HUDEP-2 (cell line): ENCODE data around the gene PEX26.
"Not testable (repeated sequence)": the region's sequence is repeated elsewhere in the genome, so short reads cannot be mapped to it uniquely, and the experiment has no call there.

Source experiments
- DNase-seq, 76 experiments: peaks; one replicate each; lab custom pipeline; 2025; ENCODE audit not compliant: unreplicated experiment in 76 of 76; lab: John Stamatoyannopoulos, UW

PEX26 gene

GRCh38 chr22:18070556-18071306, 7.1 kb upstream of the PEX26 start:
- DNase-seq, result no peak

GRCh38 chr22:18071307-18071967, 6.4 kb upstream of the PEX26 start:
- DNase-seq, result not testable (repeated sequence)

DNA sequence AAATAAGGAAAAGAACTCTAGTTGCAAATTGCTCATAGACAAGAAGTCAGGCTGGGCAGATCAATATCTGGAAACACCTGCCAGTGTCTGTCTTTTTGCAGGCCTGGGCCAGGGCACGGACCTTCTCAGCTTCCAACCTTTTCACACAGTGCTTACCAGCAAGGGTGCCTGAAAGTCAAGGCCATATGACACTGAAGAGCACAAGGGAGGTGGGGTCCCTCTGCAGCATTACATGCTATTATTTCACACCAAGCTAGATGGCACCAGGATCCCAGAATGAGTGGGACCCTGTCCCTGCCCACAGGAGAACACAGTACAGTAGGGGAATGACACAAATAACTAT, 5.9 kb upstream of the PEX26 start:
- DNase-seq, result no peak

GRCh38 chr22:18073467-18073866, 4.3 kb upstream of the PEX26 start:
- no peak for DNase-seq

DNA sequence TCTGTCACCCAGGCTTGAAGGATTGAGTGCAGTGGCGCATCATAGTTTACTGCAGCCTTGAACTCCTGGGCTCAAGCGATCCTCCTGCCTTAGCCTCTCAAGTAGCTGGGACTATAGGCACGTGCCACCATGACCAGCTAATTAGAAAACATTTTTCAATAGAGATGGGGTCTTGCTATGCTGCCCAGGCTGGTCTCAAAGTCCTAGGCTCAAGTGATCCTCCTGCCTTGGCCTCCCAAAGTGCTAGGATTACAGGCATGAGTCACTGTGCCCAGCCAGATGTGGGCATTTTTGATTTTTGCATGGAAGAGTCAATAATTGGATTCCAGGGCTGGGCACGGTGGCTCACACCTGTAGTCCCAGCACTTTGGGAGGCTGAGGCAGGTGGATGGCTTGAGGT, 3.9 kb upstream of the PEX26 start:
- DNase-seq, result not testable (repeated sequence)

DNA sequence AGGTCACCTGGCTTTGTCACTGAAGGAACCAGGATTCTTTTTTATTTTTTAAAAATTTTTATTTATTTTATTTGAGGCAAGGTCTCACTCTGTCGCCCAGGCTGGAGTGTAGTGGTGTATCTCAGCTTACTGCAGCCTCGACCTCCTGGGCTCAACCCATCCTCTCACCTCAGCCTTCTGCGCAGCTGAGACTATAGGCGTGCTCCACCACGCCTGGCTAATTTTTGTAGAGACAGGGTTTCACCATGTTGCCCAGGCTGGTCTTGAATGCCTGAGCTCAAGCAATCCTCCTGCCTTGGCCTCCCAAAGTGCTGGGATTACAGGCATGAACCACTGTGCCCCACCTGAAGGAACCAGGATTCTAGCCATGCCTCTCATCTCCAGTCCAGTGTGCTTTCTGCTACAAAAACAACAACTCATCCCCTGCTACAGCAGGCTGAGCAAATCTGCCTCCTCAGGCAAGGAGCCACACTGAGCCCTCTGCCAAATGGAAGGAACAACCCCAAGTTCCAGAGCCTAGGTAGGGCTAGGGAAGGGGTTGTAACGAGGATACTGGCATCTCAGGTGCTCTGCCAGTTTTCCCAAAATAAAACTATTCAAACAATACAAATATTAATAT, 2.6 kb upstream of the PEX26 start:
- DNase-seq, result no peak

DNA sequence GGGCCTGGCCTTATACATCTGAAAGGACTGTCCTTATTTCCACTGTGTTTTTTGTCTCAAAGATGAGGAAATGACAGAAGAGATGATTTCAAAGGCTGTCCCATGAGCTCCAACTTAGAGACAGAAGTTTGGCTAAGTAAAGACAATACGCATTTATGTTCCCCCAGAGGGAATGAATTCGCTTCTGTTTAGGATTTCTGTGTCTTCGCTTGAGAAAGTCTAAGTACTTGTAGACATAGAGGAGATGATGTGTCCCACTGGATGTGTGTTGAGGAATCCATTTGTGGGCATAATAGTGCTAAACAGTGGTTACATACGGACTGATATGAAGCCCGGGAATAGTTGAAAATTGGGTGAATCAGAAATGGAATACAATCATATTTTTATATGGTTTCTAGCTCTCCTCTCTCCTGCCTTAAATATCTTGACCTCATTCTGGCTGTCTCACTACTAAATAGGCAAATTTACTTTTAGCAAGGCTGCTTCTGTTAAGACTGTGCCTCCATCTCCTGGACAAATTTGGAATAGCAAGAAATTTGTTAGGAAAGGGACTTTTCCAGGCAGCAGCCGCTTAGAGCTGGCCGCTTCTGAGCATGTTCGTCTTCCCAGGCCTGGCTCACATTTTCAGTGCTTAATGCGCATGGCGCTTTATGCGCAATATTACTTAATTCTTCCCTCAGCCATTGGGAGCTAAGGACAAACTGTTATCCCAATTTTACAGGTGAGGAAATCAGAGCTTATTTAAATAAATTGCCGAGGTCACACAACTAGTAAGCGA, 1.9 kb upstream of the PEX26 start:
- DNase-seq, result peak in 46 of 76 experiments; percentile 2 to 82 (median 46)

- DNase-seq, result no peak
Observed at GRCh38 chr22:18077087-18077638, 627 bp upstream of the PEX26 start.

DNA sequence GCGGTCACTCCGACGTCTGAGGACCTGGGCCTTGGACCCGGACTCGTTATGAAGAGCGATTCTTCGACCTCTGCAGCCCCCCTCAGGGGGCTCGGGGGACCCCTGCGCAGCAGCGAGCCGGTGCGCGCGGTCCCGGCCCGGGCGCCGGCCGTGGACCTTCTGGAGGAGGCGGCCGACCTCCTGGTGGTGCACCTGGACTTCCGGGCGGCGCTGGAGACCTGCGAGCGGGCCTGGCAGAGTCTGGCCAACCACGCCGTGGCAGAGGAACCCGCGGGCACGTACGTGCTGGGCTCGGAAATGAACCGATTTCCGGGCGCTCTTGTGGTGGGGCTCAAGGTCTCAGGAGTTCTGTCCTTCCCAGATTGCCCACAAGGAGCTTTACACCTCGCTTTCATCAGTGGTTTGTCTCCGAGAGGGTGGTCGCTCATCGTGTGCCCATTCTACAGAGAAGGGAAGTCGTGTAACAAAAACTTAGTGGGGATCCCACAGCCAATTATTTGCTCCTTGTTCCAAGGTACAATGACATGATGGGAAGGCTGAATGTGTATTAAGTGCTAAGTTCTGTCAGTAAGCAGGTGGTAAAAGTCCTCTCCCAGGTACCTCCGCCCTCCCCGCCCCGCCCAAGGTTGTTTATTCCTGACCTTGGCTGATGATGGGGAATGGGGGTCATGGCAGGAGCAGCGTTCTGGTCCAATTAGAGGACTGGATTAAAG, 695 bp downstream of the PEX26 start:
- peak in 34 of 76 experiments; percentile 7 to 49 (median 25) for DNase-seq

GRCh38 chr22:18079706-18080233, 2.0 kb downstream of the PEX26 start:
- no peak for DNase-seq

- DNase-seq, result no peak
Observed at GRCh38 chr22:18081416-18081815, 3.6 kb downstream of the PEX26 start.

- no peak for DNase-seq
Observed at GRCh38 chr22:18082467-18082866, 4.7 kb downstream of the PEX26 start.

GRCh38 chr22:18083406-18083805, 5.6 kb downstream of the PEX26 start:
- no peak for DNase-seq

DNA sequence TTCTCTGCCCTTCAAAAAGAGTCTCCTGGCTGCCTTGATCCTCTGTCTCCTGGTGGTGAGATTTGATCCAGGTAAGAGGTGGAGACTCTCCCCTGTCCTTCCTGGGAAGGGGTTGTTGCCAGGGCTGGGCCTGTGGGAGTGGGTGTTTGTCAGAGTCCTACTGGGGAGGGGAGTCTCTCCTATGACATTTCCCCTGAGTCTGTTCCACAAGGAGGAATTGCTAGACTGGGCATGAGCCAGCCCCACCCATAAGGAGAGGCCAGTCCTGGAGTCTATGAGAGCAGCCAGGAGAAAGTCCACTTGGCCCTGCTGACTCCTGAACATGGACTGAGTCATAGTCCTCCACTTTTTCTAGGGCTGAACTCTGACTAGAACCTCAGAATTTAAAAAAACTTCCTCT, 7.4 kb downstream of the PEX26 start:
- DNase-seq, result no peak

- no peak for DNase-seq
Observed at GRCh38 chr22:18087350-18087855, 9.6 kb downstream of the PEX26 start.

DNA sequence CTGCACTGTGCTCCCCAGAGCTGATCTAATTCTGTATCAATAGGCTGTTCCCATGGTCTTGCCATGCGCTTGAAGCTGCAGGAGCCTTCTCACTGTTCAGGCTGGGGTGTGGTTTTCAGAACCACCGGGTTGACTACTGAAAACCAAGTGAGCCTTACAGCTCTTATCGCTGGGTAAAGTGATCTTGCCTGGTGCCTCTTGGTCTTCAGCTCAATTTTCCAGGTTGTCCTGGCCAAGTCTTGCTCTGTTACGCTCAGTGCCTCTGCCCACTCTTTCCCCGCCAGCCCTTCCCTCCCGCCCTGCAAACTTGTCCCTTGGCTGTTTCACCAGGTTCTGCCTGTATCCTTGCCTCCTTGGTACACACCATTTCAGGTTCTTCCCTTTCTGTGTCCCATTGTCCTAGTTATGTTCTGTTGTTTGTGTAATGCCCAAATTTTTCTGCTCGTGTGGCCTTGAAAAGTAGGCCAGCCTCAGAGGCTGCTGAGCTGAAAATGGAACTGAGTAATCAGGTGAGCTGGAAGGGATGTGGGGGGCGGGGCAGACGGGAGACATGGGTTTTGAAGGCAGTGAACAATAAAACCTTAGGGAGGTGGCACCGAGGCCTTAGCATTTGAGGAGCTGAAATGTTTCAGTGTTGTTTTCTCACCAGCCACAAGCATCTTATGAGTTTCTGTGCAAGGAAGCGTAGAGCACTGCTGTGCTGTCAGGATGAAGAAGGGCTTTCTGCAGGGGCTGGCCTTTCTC, 11.2 kb downstream of the PEX26 start:
- DNase-seq, result no peak

GRCh38 chr22:18090286-18090685, 12.5 kb downstream of the PEX26 start:
- no peak for DNase-seq

GRCh38 chr22:18091478-18091877, 13.7 kb downstream of the PEX26 start:
- DNase-seq, result no peak

- DNase-seq, result peak in 22 of 76 experiments; percentile 5 to 56 (median 18)
Observed at GRCh38 chr22:18091916-18092526, 14.2 kb downstream of the PEX26 start.
